Fibroblast of skin of left quadriceps (primary cell): ENCODE measurements around the gene CIITA.
A peak's percentile ranks its signal among the peaks of the same experiment; 100 is the strongest.

Source experiments
- DNase-seq, 2 experiments: peaks; one replicate each; pipeline ENCODE4 v3.0.0-alpha.2; 2013; ENCODE audit warnings: low read depth in 2 of 2

CIITA gene

DNA sequence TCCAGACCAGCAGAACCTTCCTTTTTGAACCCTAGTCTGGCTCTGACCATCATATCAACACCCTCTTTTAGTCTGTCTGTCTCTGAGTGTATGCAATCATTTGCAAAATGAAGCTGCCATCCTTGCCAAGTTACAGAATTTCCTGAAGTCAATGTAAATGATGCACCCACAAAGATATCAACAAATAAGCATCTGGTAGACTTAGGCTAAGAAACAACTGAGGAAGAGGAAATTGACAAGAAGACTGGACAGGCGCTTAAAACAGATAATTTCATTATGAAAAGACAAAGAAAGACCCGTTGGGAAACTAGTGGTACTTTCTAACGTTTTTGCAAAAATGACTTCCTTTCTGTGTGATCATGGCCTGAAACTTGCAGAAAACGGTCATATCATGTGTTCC lies 24.7 kb upstream of the CIITA start:
- no peak for DNase-seq

- no peak for DNase-seq
Observed at GRCh38 chr16:10852948-10853347, 24.1 kb upstream of the CIITA start.

DNA sequence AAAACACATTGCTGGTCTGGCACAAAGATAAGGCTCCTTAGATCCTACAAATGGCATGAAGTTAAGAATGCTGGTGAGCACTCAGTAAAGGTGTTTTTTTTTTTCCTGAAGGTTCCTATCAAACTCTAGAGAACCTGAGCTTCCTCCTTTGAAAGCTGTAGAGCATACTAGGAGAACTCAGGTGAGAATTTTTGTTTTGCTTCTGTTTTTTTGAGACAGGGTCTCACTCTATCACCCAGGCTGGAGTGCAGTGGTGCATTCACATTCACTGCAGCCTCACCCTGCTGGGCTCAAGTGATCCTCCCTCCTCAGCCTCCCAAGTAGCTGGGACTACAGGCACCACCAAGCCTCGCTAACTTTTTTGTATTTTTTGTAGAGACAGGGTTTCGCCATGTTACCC lies 21.0 kb upstream of the CIITA start:
- no peak for DNase-seq

DNA sequence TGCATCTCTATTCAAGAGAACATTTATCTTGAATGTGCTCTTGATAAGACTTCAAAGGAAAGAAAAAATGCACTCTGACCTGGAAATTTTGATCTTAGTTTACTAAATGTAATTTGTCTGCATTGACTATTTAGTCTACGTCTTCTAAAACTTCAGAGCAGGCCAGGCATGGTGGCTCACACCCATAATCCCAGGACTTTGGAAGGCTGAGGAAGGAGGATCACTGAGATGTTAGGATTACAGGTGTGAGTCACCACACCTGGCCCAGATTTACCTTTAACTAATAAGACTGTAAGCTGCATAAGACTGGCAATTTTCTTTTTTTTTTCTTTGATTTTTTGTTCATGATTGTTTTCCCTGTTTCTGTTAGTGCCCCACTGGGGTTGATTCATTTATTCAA lies 18.8 kb upstream of the CIITA start:
- no peak for DNase-seq

DNA sequence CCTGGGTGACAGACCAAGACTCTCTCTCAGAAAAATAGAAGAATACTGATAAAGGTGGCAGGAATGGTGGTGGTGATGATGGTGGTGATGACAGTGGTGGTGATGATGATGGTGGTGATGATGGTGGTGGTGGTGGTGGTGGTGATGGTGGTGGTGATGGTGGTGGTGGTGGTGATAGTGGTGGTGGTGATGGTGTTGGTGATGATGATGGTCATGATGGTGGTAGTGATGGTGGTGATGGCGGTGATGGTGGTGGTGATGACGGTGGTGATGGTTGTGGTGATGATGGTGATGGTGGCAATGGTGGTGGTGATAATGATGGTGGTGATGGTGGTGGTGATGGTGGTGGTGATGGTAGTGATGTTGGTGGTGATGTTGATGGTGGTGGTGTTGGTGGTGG lies 18.0 kb upstream of the CIITA start:
- no peak for DNase-seq

DNA sequence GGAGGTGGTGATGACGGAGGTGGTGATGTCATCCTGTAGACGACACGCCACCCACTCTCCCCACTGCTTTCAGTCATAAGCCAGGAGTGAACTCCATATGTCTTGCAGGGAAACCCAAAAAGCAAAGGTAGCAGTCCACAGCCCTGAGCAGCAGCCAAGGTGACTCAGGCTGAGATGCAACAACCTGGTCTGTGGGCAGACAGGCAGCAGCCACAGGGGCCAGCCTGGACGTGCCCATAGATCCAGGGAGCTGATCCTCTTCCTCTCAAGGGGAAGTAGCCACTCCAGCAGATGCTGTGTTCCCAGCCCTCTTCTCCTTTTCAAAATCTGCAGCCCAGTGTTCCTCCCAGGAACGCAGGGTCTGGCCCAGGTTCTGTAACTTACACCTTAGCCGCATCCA lies 17.3 kb upstream of the CIITA start:
- no peak for DNase-seq

GRCh38 chr16:10862438-10862837 lies 14.6 kb upstream of the CIITA start:
- peak; percentile 7 to 11 for DNase-seq

DNA sequence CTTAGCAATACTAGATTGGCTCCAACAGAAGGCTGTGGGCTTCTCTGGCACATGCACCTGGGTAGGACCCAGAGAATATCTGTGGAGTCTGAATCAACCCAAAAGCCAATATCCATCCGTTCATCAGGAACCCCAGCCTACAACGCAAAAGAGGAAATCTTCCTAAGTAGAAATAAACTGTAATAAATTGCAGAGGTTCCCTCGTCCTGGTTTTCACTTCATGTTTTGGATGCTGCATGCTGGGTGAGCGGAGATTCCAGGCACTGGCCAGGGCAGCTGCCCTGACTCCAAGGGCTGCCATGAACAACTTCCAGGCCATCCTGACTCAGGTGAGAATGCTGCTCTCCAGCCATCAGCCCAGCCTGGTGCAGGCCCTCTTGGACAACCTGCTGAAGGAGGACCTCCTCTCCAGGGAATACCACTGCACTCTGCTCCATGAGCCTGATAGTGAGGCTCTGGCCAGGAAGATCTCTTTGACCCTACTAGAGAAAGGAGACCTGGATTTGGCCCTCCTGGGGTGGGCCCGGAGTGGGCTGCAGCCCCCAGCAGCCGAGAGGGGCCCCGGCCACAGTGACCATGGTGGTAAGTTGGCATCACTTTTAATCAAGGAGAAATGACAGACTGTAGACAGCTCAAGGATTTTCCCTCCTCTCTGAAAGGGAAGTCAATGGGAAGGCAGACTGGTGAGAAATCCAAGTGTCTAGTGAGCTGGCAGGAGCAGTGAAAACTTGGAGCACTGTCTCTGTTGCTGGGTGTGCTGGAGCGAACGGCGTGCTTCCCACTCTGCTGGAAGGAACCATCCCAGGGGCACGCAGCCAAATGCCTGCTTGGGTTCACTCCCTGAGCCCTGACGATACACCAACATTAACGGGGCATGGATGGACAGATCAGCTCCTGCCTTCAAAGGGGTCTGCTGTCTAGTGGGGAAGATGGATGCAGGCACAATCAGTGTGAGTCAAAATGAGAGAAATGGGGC lies 10.7 kb upstream of the CIITA start:
- DNase-seq, result no peak

- no peak for DNase-seq
Observed at GRCh38 chr16:10867199-10867598, 9.8 kb upstream of the CIITA start.

DNA sequence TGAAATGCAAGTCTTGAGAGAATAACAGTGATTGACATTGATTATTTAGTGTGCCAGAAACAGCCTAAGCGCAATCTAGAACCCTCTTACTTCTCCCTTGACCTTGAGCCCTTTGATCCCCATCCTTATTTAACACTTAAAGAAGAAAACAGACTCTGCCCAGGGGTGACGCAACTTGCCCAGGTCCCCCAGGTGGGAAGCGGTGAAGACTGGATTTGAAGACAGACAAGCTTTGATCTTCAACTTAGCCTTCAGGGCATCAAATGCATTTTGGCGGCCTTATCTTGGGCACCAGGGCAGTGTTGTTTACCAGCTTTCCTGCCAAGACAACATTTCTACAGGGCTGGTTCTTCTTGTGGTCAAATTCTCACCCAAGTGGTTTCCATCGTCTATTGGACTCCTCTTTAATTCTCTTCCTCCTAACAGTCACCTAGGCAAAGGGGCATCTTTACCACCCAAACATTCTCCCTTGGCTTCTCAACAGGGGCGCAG lies 8.9 kb upstream of the CIITA start:
- no peak for DNase-seq

DNA sequence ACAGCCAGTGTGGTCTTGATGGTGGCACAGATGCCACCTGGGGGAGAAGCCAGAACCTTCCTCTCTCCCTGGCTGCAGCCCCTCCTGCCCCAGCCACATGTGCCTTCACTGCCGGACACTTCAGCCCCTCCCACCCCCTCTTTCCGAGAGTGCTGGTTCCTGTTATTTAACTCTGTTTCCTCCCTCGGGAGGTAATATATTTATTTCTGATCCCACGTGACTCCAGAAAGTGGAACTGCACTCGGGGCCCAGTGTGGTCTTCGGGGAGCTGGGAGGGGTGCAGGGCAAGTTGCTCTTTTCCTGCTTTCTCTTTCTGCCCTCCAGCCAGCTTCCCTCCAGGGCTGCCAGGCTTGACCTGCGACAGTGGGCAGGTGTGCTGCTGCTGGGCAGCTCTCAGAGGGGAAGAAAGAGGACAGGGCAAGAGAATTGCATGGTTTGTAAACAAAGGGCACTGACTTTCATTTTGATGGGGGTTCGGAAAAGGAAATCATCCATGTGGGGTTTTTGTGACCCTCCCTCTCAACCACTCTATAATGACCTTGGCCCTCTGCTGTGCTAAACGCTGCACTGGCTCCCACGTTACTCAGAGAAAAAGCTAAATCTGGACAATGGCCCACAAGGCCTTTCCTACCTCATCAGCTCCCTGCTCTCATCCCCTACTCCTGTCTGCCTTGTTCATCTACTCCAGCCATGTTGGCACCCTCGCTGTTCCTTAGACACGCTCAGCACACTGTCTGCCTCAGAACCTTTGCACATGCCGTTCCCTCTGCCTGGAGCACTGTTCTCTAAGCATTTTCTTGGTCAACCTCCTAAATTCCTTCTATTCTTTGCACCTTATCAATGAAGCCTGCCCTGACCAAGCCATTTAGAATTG lies 8.2 kb upstream of the CIITA start:
- DNase-seq, result no peak

- DNase-seq, result no peak
Observed at GRCh38 chr16:10870137-10870776, 6.7 kb upstream of the CIITA start.

GRCh38 chr16:10870808-10871156 lies 6.2 kb upstream of the CIITA start:
- no peak for DNase-seq

- peak; percentile 57 to 61 for DNase-seq
Observed at GRCh38 chr16:10871157-10871991, 5.6 kb upstream of the CIITA start.

DNA sequence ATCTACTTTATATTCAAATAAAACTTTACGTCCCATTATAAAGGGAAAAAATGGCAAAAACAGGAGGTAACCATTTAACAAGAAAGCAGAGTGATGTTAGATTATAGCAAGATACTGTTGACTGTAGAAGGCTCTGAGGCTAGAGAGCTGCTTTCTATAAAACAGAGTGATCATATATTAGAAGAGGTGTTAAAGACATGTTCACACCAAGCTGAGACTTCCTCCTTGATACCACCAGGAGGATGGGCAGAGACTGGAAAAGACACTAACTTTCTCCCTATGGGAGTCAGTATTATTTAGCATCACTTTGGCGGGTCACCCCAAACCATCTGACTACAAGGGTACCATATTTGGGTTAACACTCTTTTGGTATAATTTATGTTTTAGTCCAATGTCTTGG lies 687 bp upstream of the CIITA start:
- DNase-seq, result no peak

DNA sequence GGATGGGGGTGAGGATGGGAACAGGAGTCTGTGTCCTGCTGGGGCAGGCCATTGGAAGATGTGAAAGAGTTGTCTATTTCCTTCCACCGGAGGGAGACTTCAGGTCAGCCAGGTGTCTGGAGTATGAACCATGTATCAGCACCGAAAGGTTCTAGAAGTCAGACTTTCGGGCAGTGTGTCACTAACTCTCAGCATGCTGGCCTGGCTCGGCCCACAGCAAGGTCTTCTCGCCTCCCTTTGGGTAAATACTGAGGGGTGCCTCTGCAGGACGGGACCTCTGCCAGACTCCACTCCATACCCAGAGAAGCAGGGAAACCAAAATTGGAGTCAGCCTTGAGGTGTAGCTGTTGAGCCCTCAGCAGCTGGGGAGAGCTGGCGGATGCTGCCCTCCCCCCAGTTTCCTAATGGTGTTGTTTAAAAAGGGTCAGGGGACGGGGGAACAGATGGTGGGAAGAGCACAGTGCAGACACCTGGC lies 507 bp downstream of the CIITA start:
- no peak for DNase-seq

DNA sequence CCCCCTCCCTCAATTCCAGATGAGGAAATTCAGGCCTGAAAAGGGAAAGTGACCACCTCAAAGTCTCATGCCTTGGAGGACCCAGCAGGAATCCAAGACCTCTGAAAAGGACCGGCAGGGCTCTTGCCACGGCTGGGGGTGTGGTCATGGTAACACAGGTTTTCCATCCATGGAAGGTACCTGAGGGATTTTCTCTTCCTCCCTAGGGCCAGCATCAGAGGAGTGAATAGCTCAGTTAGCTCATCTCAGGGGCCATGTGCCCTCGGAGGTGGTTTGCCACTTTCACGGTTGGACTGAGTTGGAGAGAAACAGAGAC lies 1.3 kb downstream of the CIITA start:
- DNase-seq, result no peak

- DNase-seq, result no peak
Observed at GRCh38 chr16:10878644-10879501, 1.9 kb downstream of the CIITA start.

- DNase-seq, result no peak
Observed at GRCh38 chr16:10879681-10880589, 2.9 kb downstream of the CIITA start.
